Left ventricle myocardium inferior (tissue), 1 donor: ENCODE data around the gene UNC13D. TPM values are rescaled to one million over a fixed set of nuclear protein-coding genes. Genes with fewer than 3 reads are reported as not detected.

Experiments
- DNase-seq: peaks from one replicate; pipeline ENCODE4 v3.0.0-alpha.2; 2020
- H3K27ac ChIP-seq: fragments of 200-600 bp; replicated peaks from 2 replicates; pipeline ENCODE4 v1.8.0; 2021
- H3K27me3 ChIP-seq: fragments of 200-600 bp; 2 replicates; pipeline ENCODE4 v1.8.0; 2021; ENCODE audit warnings: low read depth
- H3K36me3 ChIP-seq: fragments of 200-600 bp; 2 replicates; pipeline ENCODE4 v1.8.0; 2021
- H3K4me1 ChIP-seq: fragments of 200-600 bp; 2 replicates; pipeline ENCODE4 v1.8.0; 2021
- H3K4me3 ChIP-seq: fragments of 200-600 bp; 2 replicates; pipeline ENCODE4 v1.8.0; 2021; ENCODE audit warnings: mild to moderate bottlenecking, moderate library complexity
- H3K9me3 ChIP-seq: fragments of 200-600 bp; replicated peaks from 2 replicates; pipeline ENCODE4 v1.8.0; 2021
- CTCF ChIP-seq: fragments of 200-600 bp; IDR thresholded peaks from 2 replicates; pipeline ENCODE4 v1.8.0; 2021; ENCODE audit warnings: antibody characterized with exemption, mild to moderate bottlenecking, borderline replicate concordance
- intact Hi-C: fragments of 100-400 bp; cut with micrococcal nuclease; formaldehyde crosslinking; loops from one replicate; pipeline ENCODE4 v1.11.0; 2022
- total RNA-seq: library from RNA; stranded (reverse); fragmentation: NEBNext Ultra II Directional; extraction: Animal tissue kit (Norgen Biotek cat#: 25700); gene quantifications from one replicate; pipeline ENCODE4 v1.2.1, GENCODE V29; 2021
- donor health status: DM: no; HTN: yes; CAD: no; lungs with severe emphysema.

The UNC13D gene
- total RNA-seq, 1 donor from 2014 or later = 13.3 TPM

GRCh38 chr17:75820094-75821080 lies 23.8 kb downstream of the UNC13D start:
- Histone ChIP-seq H3K4me1 (peaks cover 38% of the 10 kb centered on the region), H3K27ac (no peak overlapping the region), H3K9me3 (no peaks in the 10 kb centered on the region), H3K36me3 (peaks cover 94% of the 10 kb centered on the region), H3K27me3 (no peaks in the 10 kb centered on the region), H3K4me3 (no peak overlapping the region)
- no peak for DNase-seq
- intact Hi-C loops = no loop called here
- no peak for TF ChIP-seq CTCF

GRCh38 chr17:75819678-75820077 lies 24.5 kb downstream of the UNC13D start:
- Histone ChIP-seq H3K9me3 (no peaks in the 10 kb centered on the region), H3K4me1 (peaks cover 36% of the 10 kb centered on the region), H3K36me3 (peaks cover 96% of the 10 kb centered on the region), H3K27me3 (no peaks in the 10 kb centered on the region), H3K4me3 (no peak overlapping the region), H3K27ac (no peak overlapping the region)
- no peak for TF ChIP-seq CTCF
- intact Hi-C loops = no loop called here
- no peak for DNase-seq

GRCh38 chr17:75819116-75819515 lies 25.1 kb downstream of the UNC13D start:
- H3K9me3 ChIP-seq = no peaks in the 10 kb centered on the region
- H3K4me1 ChIP-seq = peaks cover 30% of the 10 kb centered on the region
- no peak for DNase-seq
- no peak for TF ChIP-seq CTCF
- no peak overlapping the region for H3K4me3 ChIP-seq
- H3K36me3 ChIP-seq = peaks cover 96% of the 10 kb centered on the region
- H3K27ac ChIP-seq = no peak overlapping the region
- intact Hi-C loops = no loop called here
- H3K27me3 ChIP-seq = no peaks in the 10 kb centered on the region

- no peak for DNase-seq
- H3K36me3 ChIP-seq = peaks cover 96% of the 10 kb centered on the region
- TF ChIP-seq CTCF = no peak
- H3K4me3 ChIP-seq = no peak overlapping the region
- no peaks in the 10 kb centered on the region for H3K27me3 ChIP-seq
- peaks cover 24% of the 10 kb centered on the region for H3K4me1 ChIP-seq
- no peaks in the 10 kb centered on the region for H3K9me3 ChIP-seq
- no peak overlapping the region for H3K27ac ChIP-seq
- intact Hi-C loops = no loop called here
Observed at GRCh38 chr17:75818326-75818885, 25.8 kb downstream of the UNC13D start.

- Histone ChIP-seq H3K27ac (no peak overlapping the region), H3K4me3 (no peak overlapping the region), H3K36me3 (peaks cover 96% of the 10 kb centered on the region), H3K27me3 (no peaks in the 10 kb centered on the region), H3K9me3 (no peaks in the 10 kb centered on the region), H3K4me1 (peaks cover 24% of the 10 kb centered on the region)
- no peak for DNase-seq
- intact Hi-C loops = no loop called here
- no peak for TF ChIP-seq CTCF
Observed at GRCh38 chr17:75817571-75817970, 26.6 kb downstream of the UNC13D start.
